Epithelial cell of esophagus (primary cell): ENCODE results near the gene XRCC3.

Experiments
- DNase-seq: peaks from one replicate; pipeline ENCODE4 v3.0.0; 2010; ENCODE audit warnings: low read depth
- H3K4me3 ChIP-seq: 2 replicates; pipeline ENCODE4 v1.5.1; 2011; ENCODE audit warnings: mild to moderate bottlenecking, low read length, control low read depth
- CTCF ChIP-seq: IDR thresholded peaks from 2 replicates; pipeline ENCODE4 v1.5.1; 2011; ENCODE audit warnings: low read depth, mild to moderate bottlenecking, low read length, control low read depth, inconsistent platforms; ENCODE audit not compliant: insufficient read depth; ENCODE audit errors: missing control alignments

Gene XRCC3

GRCh38 chr14:103700753-103701490, 14.3 kb downstream of the XRCC3 start:
- no peak overlapping the region for H3K4me3 ChIP-seq
- no peak for DNase-seq
- no peak for TF ChIP-seq CTCF

GRCh38 chr14:103699901-103700752, 15.1 kb downstream of the XRCC3 start:
- no peak for TF ChIP-seq CTCF
- no peak for DNase-seq
- H3K4me3 ChIP-seq, result no peak overlapping the region

GRCh38 chr14:103699261-103699661, 16.0 kb downstream of the XRCC3 start:
- H3K4me3 ChIP-seq, result no peak overlapping the region
- TF ChIP-seq CTCF, result no peak

GRCh38 chr14:103698380-103699260, 16.6 kb downstream of the XRCC3 start:
- H3K4me3 ChIP-seq, result no peak overlapping the region
- TF ChIP-seq CTCF, result no peak
- DNase-seq, result peak; percentile 72

More at GRCh38 chr14:103699261-103699661, 16.0 kb downstream of the XRCC3 start:
- DNase-seq, result no peak

GRCh38 chr14:103697603-103698379, 17.5 kb downstream of the XRCC3 start:
- no peak for TF ChIP-seq CTCF
- H3K4me3 ChIP-seq, result no peak overlapping the region
- no peak for DNase-seq

- no peak overlapping the region for H3K4me3 ChIP-seq
- no peak for TF ChIP-seq CTCF
- no peak for DNase-seq
These were observed 18.0 kb downstream of the XRCC3 start for GRCh38 chr14:103697206-103697602.
